Skin of body (tissue), 2 donors: ENCODE measurements around the gene CHN2. TPM values are rescaled to one million over a fixed set of nuclear protein-coding genes. Genes with fewer than 3 reads are reported as not detected.

Experiments used
- DNase-seq: peaks from one replicate; lab custom pipeline; 2025; lab: John Stamatoyannopoulos, UW
- total RNA-seq: library from RNA; depleted of rRNA; stranded (reverse); fragments of >200 nt; gene quantifications from one replicate; pipeline ENCODE4 v1.2.3, GENCODE V29; 2014

Gene CHN2
- total RNA-seq, 1 donor from 2014 or later: 9.1 TPM

DNA sequence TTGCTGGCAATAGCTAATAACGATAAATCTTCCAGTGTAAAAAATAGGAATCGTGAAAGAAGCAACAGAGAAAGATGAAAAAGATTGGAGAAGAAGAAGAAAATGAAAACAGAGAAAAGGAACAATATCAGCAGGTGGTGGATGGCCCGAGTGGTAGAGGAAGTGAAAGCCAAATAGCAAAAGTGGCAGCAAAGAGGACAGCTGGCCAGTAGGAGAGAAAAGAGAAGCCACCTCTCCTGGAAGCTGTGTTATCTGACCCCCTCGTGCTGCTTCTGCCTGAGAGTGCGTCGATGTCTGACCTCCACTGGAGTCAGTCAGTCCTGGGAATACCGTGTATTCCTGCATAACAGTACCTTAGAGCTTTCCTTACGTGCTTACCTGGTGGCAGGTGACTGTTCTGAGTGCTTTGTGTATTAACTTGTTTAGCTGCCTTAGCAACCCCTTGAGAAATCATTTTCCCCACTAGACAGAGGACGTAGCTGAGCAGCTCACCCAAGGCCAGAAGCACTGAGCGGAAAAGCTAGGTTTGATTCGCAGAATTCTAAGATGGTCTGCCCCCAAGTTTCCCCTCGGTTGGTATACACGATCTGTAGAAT lies 88.3 kb downstream of the CHN2 start:
- DNase-seq: no peak

- no peak for DNase-seq
Observed at GRCh38 chr7:29284696-29285443, 90.3 kb downstream of the CHN2 start.

GRCh38 chr7:29285444-29285793 lies 90.8 kb downstream of the CHN2 start:
- peak; percentile 83 for DNase-seq

DNA sequence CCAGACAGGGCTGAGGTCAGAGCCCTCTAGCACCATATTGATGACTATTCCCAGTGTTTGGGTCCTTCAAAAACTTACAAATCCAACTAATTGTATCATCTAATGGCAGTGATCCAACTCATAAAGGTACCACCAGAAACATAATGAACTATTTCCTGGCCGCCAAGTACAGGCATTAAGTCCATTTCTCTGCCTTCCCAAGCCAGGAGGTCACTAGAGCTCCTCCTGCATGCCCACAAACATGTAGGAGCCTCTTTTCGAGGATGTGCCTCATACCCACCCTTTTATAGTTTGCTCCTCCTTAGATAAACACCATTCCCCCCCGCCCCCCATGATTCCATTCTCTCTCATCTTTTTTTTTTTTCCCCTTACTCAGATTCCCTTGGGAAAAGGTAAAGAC lies 91.3 kb downstream of the CHN2 start:
- no peak for DNase-seq

GRCh38 chr7:29287366-29287765 lies 92.8 kb downstream of the CHN2 start:
- peak; percentile 23 for DNase-seq

DNA sequence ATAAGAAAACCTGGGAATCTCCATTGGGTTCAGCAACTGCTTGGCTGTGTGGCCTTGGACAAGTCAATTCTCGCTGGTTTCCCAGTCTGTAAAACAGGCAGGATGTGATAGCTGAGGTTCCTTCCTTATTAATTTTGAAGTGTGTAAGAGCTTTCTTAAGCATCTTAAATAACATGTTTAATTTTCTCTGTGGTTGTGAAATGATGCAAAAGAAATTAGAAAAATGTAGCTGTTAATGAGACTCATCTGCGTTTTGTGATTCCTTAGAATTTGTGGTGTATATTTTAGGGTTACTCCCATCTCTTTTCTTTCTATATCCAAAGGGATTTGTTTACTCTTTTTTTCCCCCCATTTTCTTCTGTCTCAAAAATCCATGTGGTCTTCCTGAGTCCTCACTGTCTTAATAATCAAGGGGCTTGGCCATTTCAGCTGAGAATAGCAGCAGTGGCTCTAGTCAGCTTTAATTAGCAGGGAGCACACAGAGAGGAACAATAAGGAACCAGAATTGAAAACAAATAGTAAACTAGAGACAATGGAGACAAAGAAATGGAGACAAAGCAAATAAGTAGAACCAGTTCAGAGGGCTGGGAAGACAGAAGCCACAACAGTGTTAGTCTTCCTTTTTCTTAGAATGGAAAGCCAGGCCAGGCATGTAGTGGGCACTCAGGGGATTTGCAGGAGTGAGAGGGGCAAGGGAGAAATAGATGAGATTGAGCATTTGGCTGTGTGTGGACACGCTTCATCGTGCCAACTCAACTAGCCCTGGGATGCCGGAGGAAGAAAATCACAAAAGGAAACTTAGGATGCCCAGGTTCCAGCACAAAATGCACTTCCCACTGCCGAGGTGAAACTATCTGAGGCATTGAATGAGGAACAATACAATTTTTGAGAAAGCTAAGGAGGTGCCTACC lies 93.9 kb downstream of the CHN2 start:
- peak; percentile 54 for DNase-seq

DNA sequence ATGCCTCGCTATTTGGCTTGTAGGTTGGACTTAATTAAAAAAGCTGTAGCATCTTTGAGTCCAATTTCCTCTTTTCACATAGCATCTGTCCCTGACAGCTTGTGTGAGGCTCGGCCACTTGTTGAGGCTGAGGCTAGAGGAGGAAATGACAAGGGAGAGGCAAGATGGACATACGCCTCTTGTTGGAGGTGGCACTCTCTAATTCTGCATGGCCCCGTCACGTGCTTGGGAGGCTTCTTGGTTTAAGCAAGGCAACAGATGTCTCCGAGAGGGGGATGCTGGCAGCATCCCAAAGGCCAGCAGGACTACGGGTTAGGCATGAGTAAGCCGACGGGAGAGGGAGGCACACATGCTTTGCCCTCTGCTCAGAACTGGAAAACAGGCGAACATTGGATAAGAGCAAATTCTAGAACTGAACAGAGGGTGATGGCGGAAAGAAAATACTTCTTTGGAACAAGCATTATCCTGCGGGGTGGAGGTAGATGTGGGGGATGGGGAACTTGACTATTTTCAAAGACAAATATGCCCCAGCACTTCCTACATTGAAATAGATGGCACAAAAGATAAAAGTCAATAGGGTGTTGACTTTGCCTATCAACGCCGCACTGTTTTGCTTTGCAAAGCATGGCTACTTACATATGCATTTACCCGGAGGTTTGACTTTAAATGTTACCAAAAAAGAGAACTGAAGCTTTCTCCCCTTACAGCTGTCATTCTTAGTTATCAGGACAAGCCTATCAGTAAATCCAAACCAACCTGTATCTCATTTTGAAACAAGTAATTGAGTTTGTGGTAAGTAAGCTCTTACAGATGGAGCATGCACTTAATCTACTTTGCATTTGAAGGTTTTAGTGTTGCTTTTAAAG lies 94.8 kb downstream of the CHN2 start:
- no peak for DNase-seq

DNA sequence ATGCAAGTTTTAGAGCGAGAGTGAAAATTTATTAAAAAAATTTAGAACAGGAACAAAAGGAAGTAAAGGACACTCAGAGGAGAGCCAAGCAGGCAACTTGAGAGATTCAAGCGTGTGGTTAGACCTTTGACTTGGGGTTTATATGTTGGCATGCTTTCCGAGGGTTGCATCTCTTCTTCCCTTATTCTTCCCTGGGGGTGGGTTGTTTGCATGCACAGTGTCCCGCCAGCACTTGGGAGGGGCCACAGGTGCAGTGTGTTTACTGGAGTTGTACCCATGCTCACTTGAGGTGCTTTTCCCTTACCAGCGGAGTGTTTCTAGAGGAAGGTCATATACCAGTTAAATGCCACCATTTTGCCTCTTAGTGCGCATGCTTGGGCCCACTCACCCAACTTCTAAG lies 96.3 kb downstream of the CHN2 start:
- no peak for DNase-seq

- no peak for DNase-seq
Observed at GRCh38 chr7:29291723-29292618, 97.4 kb downstream of the CHN2 start.

GRCh38 chr7:29292886-29293658 lies 98.5 kb downstream of the CHN2 start:
- DNase-seq: no peak

DNA sequence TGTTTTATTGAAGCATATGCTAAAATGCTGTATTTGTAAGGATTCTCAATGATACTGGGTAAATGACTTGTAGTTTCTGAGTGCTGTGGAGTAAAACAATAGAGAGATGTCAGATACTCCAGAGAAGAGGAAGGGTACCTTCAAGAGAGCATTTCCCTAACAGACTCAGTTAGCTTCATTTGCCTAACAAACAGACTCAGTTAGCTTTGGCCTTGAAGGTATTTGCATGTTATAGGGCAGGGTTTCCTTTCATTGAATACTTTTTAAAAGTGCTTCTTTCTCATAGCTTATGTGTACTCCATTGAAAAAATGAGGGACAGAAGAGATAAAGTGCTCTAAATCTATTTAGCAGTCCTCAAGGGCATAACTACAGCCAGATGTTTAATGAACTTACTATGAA lies 101.8 kb downstream of the CHN2 start:
- no peak for DNase-seq

DNA sequence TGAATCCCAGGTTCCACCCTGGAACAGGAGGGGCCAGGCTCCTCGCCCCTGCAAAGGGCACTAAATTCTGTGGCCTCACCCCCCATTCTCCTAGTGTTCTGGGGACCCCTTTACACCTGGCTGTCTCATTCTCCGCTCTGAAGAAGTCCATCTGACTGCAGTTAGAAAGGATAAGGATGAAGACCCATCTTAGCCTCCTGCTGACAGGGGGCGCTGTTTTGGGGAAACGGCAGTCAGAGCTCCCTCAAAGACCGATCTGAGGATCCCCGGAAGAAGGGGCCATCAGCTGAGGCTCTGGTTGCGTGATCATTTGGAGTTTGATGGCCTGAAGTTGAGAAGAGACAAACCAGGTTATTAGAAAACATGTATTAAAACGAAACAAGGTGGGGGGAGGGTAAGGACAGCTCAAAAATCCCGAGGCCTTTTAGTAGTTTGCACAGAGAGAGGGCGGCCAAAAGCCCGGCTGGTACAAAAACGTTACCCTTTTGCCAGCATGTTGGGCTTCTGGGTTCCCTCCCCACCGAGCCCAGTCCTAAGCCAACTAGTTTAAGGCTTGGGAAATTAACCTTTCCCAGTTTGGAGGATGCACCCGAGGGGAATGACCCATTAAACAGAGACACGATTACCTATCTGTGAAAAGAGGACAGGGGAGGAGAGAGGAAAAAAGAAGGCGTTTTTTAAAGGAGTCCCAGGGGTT lies 102.8 kb downstream of the CHN2 start:
- DNase-seq: no peak

GRCh38 chr7:29299086-29299485 lies 104.5 kb downstream of the CHN2 start:
- no peak for DNase-seq

DNA sequence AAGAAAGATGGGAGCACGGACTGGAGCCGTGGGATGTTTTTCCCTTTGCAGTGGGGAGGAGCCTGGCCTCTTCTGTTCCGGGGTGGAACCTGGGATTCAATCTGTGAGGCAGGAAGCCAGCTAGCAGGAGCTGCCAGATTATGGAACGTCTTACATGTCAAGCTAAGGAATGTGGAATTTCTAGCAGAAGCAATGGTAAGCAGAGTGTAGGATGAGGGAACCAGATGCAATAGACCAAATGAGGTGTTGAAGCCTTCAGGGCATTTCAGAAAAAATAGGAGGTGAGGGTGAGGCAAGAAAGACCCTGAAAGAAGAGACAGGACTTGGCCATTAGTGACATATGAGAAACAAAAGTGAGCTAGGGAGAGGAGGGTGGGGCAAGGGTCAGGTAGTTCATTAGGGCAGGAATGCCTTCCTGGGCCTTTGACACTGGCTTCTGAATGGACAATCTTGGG lies 105.5 kb downstream of the CHN2 start:
- DNase-seq: no peak

DNA sequence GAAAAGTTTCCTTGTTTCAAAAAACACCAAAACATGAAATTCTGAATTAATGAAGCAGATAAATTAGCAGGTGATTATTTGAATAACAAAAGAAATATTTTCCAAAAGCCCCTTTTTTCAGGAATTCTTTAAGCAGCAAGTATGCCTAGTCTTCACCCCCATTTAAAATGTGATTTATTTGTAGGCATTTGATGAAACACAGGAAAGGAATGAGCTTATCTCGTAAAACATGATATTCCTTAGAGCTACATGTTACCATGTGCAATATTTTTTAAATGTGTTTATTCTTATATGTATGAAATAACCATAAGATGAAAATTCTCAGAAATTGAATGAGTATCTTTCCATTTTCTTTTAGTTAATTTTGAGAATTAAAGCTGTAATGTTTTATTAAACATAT lies 106.1 kb downstream of the CHN2 start:
- no peak for DNase-seq

GRCh38 chr7:29302666-29303395 lies 108.3 kb downstream of the CHN2 start:
- DNase-seq: peak; percentile 48

DNA sequence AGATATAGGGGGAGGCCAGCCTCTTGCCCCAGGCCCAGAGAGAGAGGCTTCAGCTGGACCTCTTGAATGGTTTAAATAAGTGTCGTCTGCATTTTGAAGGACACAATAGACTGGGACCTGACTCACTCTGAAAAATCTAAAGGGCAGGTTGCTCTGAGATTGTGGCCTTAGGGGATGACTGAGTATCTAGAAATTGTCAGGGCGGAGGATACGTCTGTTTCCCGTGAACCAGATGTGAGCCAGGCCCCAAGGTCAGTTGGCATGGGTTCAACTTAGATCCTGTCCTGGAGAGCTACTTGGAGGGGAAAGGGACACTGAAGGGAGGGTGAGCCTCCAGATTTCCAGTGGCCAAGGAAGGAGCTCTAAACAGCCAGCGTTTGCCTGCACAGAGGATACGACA lies 110.2 kb downstream of the CHN2 start:
- DNase-seq: peak; percentile 15

DNA sequence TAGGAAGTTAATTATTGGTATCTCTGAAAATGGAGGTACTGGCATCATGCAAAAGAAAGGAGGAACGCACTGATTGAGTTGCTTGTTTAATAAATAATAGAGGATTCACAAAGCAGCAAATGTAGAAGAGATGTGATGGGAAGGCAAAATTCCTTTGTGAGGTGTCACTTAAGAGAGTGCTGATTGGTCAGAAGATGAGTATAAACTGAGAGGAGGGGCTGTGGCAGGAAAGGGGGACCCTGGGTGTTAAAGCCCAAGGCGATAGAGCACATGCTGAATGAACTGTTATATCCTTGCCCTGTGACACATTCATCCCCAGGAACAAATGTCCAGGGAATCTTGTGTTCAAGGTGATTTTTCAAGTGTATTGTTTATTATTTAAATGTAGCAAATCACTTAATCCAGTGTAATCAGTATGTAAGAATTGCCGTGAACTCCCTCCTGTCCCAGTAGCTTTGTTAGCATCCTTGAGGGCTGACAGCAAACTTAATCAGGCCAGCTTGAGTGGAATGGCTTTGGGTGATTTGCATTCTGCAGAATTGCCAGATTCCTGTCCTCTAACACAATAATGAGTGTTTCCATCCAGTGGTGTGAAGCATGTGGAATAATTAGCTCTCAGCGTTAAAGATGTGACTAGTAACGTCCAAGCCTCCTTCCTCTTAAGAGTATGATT lies 111.9 kb downstream of the CHN2 start:
- DNase-seq: no peak
